ENCODE measurements around the gene FRMD1. TPM values are rescaled to one million over a fixed set of nuclear protein-coding genes. Genes with fewer than 3 reads are reported as not detected.

Gene FRMD1
- total and polyA plus RNA-seq, 10 of the 15 experiments (the other 5 are each of a cell fraction or from before 2014, with no cell fraction given), result not detected

DNA sequence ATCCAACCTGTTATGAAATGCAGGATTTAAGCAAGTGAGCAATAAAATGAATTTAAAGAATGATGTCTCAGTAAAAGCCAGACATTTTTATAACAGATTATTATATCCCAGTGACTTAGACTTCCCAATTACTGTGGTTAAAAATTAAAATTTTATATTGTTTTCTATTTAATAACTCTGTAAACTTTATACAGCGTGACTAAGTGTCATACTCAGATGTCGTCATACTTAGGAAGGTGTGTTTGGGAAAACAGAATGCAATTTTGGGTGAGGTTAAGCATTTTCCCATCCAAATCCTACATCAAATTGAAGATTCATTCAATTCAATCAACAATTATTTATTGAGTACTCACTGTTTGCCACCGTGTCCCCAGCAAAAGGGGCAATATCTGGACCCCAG is 31.4 kb upstream of the FRMD1 start (continued):
- TF ChIP-seq, protein P1, sequence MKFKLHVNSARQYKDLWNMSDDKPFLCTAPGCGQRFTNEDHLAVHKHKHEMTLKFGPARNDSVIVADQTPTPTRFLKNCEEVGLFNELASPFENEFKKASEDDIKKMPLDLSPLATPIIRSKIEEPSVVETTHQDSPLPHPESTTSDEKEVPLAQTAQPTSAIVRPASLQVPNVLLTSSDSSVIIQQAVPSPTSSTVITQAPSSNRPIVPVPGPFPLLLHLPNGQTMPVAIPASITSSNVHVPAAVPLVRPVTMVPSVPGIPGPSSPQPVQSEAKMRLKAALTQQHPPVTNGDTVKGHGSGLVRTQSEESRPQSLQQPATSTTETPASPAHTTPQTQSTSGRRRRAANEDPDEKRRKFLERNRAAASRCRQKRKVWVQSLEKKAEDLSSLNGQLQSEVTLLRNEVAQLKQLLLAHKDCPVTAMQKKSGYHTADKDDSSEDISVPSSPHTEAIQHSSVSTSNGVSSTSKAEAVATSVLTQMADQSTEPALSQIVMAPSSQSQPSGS (IDR thresholded peaks at IDR 0.05; ENCODE audit: low read length), result no peak
- TF ChIP-seq CREM (IDR thresholded peaks at IDR 0.05; ENCODE audit: low read depth), result no peak
- no peak for TF ChIP-seq SIX5 (IDR thresholded peaks at IDR 0.05; ENCODE audit: low read depth, low read length, severe bottlenecking)
- TF ChIP-seq BACH1 (IDR thresholded peaks at IDR 0.05; ENCODE audit: borderline replicate concordance), result no peak

DNA sequence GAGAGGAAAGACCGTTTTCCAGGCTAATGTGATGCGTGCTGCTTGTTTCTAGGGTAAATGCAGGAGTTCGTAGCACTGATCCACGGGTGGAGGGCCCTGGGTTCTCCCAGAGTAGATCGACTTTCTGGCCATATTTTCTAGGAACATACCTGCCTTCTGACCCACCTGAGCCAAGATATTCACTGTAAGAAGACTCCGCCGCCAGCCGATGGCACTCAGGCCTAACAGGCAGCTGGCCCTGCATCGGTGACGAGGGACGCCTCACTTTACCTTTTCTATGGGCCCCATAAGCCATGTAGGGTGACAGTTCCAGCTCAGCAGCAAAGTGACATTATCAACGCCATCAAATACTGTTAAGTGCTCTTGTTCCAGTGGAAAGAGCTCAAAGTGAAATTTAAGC is 30.2 kb upstream of the FRMD1 start:
- 36% methylated on average over 12 of the region's 12 CpGs for WGBS (ENCODE audit: insufficient coverage, insufficient replicate concordance, low lambda C conversion rate, missing lambda C conversion rate)
- CTCF ChIA-PET, result no interaction called here
- FAIRE-seq, result no peak

More for the DNA sequence above, 30.2 kb upstream of the FRMD1 start:
- H3K36me3 ChIP-seq (ENCODE audit: control insufficient read depth in 2 of 2, insufficient read depth in 2 of 2, low read length in 1 of 2), result no peaks in the 10 kb centered on the region
- no peak overlapping the region for H3K9ac ChIP-seq (ENCODE audit: control insufficient read depth, insufficient read depth, low read length)
- no TSS peak for BruUV-seq (replicated peaks)
- no peaks in the 10 kb centered on the region for H3K27me3 ChIP-seq (replicated peaks in 1 of 2; ENCODE audit: control insufficient read depth in 2 of 2, insufficient read depth in 2 of 2, low read length in 1 of 2)
- H3K27ac ChIP-seq (ENCODE audit: control insufficient read depth, insufficient read depth), result no peak overlapping the region
- ATAC-seq, result no peak
- H3K4me1 ChIP-seq (ENCODE audit: control insufficient read depth, insufficient read depth, low read length), result no peaks in the 10 kb centered on the region
- SMC1A ChIA-PET (ENCODE audit: uncharacterized antibody, unreplicated experiment), result no interaction called here
- no peak overlapping the region for H2AFZ ChIP-seq (ENCODE audit: control insufficient read depth, low read depth, low read length)
- DNase-seq (ENCODE audit: low read depth, low spot score), result no peak
- H3K4me3 ChIP-seq, result no peak overlapping the region
- no peaks in the 10 kb centered on the region for H3K79me2 ChIP-seq (ENCODE audit: control insufficient read depth, insufficient read depth, low read length)
- no peak overlapping the region for H3K4me2 ChIP-seq (ENCODE audit: control insufficient read depth, insufficient read depth)
- TF ChIP-seq, protein P2, sequence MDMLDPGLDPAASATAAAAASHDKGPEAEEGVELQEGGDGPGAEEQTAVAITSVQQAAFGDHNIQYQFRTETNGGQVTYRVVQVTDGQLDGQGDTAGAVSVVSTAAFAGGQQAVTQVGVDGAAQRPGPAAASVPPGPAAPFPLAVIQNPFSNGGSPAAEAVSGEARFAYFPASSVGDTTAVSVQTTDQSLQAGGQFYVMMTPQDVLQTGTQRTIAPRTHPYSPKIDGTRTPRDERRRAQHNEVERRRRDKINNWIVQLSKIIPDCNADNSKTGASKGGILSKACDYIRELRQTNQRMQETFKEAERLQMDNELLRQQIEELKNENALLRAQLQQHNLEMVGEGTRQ (IDR thresholded peaks at IDR 0.05; ENCODE audit: borderline replicate concordance, low read depth, low read length), result no peak
- TF ChIP-seq ZNF274 (IDR thresholded peaks at IDR 0.05; ENCODE audit: insufficient read depth, insufficient read length) (no peak), FOXM1 (IDR thresholded peaks at IDR 0.05; ENCODE audit: low read depth, low read length) (no peak), SMC3 (IDR thresholded peaks at IDR 0.05; ENCODE audit: borderline replicate concordance, low read length) (no peak)
- H4K20me1 ChIP-seq (ENCODE audit: control insufficient read depth, insufficient read depth), result no peaks in the 10 kb centered on the region
- POLR2A ChIA-PET, result no interaction called here
- in situ Hi-C loops (cut with MboI) (no loop called here), intact Hi-C loops (cut with micrococcal nuclease; ENCODE audit: unreplicated experiment) (no loop called here)
- no peaks in the 10 kb centered on the region for H3K9me3 ChIP-seq (replicated peaks; ENCODE audit: control insufficient read depth, insufficient read depth, low read length)
- RAD21 ChIA-PET (ENCODE audit: unreplicated experiment), result no interaction called here
